WI38 (cell line): ENCODE results near the gene CACNA2D3.

Source experiments
- H3K4me3 ChIP-seq: 2 replicates; pipeline ENCODE4 v1.5.1; 2011; ENCODE audit warnings: low read depth, mild to moderate bottlenecking, control low read depth, low read length
- CTCF ChIP-seq: IDR thresholded peaks from 2 replicates; pipeline ENCODE4 v1.5.1; 2012; ENCODE audit warnings: low read depth, mild to moderate bottlenecking, control low read depth, low read length

Gene CACNA2D3

GRCh38 chr3:55036883-55037577, 914.7 kb downstream of the CACNA2D3 start:
- H3K4me3 ChIP-seq, result no peak overlapping the region
- no peak for TF ChIP-seq CTCF

- H3K4me3 ChIP-seq, result no peak overlapping the region
- no peak; the same call in 1 of the 2 replicates for TF ChIP-seq CTCF
These were observed 920.2 kb downstream of the CACNA2D3 start for GRCh38 chr3:55042591-55042990.

GRCh38 chr3:55044486-55044885, 922.1 kb downstream of the CACNA2D3 start:
- H3K4me3 ChIP-seq, result no peak overlapping the region
- TF ChIP-seq CTCF, result no peak

- no peak for TF ChIP-seq CTCF
- no peak overlapping the region for H3K4me3 ChIP-seq
These were observed 936.8 kb downstream of the CACNA2D3 start for GRCh38 chr3:55059027-55059629.

GRCh38 chr3:55060896-55061719, 938.8 kb downstream of the CACNA2D3 start:
- H3K4me3 ChIP-seq, result no peak overlapping the region
- TF ChIP-seq CTCF, result no peak

GRCh38 chr3:55061720-55062034, 939.3 kb downstream of the CACNA2D3 start:
- no peak for TF ChIP-seq CTCF
- no peak overlapping the region for H3K4me3 ChIP-seq

GRCh38 chr3:55064164-55064563, 941.8 kb downstream of the CACNA2D3 start:
- TF ChIP-seq CTCF, result no peak
- no peak overlapping the region for H3K4me3 ChIP-seq
